Measurements from ENCODE around the gene B3GLCT. TPM values are rescaled to one million over a fixed set of nuclear protein-coding genes. Genes with fewer than 3 reads are reported as not detected.
"Not testable (repeated sequence)": the region's sequence is repeated elsewhere in the genome, so short reads cannot be mapped to it uniquely, and the experiment has no call there.

Gene B3GLCT
- total RNA-seq, 1 donor from 2014 or later = 5.0 TPM

- not testable (repeated sequence) for DNase-seq (ENCODE audit: low read depth)
These were observed 139.8 kb downstream of the B3GLCT start for GRCh38 chr13:31339616-31340015.

GRCh38 chr13:31340848-31341247 lies 141.1 kb downstream of the B3GLCT start:
- not testable (repeated sequence) for DNase-seq (ENCODE audit: low read depth)

- no peak for DNase-seq (ENCODE audit: low read depth)
These were observed 147.1 kb downstream of the B3GLCT start for GRCh38 chr13:31346891-31347290.

- DNase-seq (ENCODE audit: low read depth) = no peak
These were observed 149.4 kb downstream of the B3GLCT start for GRCh38 chr13:31349156-31349555.

GRCh38 chr13:31350560-31350959 lies 150.8 kb downstream of the B3GLCT start:
- no peak for DNase-seq (ENCODE audit: low read depth)

GRCh38 chr13:31351376-31351775 lies 151.6 kb downstream of the B3GLCT start:
- no peak for DNase-seq (ENCODE audit: low read depth)

- no peak for DNase-seq (ENCODE audit: low read depth)
These were observed 152.7 kb downstream of the B3GLCT start for GRCh38 chr13:31352467-31352866.

- DNase-seq (ENCODE audit: low read depth) = no peak
These were observed 155.2 kb downstream of the B3GLCT start for GRCh38 chr13:31355001-31355400.

- no peak for DNase-seq (ENCODE audit: low read depth)
These were observed 157.2 kb downstream of the B3GLCT start for GRCh38 chr13:31356991-31357390.

- DNase-seq (ENCODE audit: low read depth) = no peak
These were observed 157.8 kb downstream of the B3GLCT start for GRCh38 chr13:31357581-31357980.

GRCh38 chr13:31361673-31362072 lies 161.9 kb downstream of the B3GLCT start:
- peak; percentile 11 for DNase-seq (ENCODE audit: low read depth)

- no peak for DNase-seq (ENCODE audit: low read depth)
These were observed 165.9 kb downstream of the B3GLCT start for GRCh38 chr13:31365630-31366029.

- no peak for DNase-seq (ENCODE audit: low read depth)
These were observed 167.6 kb downstream of the B3GLCT start for GRCh38 chr13:31367410-31367809.

- no peak for DNase-seq (ENCODE audit: low read depth)
These were observed 169.4 kb downstream of the B3GLCT start for GRCh38 chr13:31369213-31369612.

GRCh38 chr13:31372454-31372853 lies 172.7 kb downstream of the B3GLCT start:
- no peak for DNase-seq (ENCODE audit: low read depth)

- DNase-seq (ENCODE audit: low read depth) = no peak
These were observed 174.9 kb downstream of the B3GLCT start for GRCh38 chr13:31374682-31375081.

- DNase-seq (ENCODE audit: low read depth) = no peak
These were observed 178.2 kb downstream of the B3GLCT start for GRCh38 chr13:31377946-31378345.

- peak; percentile 26 for DNase-seq (ENCODE audit: low read depth)
These were observed 180.9 kb downstream of the B3GLCT start for GRCh38 chr13:31380715-31381114.

Other genes starting within 250 kb of the B3GLCT start
- gene HSPH1, start 38.1 kb upstream of the B3GLCT start, total RNA-seq = 68.7 and 78.2 TPM in 2 replicates